ENCODE data around the gene PDLIM5.

DNA sequence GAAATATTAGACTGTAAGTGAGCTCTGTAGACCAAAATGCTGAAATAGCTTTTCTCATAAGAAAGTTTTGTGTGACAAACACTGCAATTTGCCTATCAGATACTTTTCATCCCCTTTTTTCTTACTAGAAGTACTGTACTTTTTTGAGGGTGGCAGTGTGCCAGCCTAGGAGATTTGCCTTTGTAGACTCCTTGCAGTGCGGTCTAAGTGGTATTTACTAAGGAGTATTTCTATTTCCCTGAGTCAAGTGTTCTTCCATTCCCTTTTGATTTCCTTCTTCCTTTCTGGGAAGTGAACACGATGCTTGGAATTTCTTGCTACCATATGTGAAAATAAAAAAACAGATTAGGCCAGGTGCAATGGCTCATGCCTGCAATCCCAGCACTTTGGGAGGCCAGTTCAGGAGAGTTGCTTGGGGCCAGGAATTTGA lies 34.6 kb downstream of the PDLIM5 start:
- no peak for TF ChIP-seq POLR2AphosphoS5 (IDR thresholded peaks at IDR 0.05; ENCODE audit: low read depth, low read length)
- no peak for TF ChIP-seq SIN3A (IDR thresholded peaks at IDR 0.05; ENCODE audit: borderline replicate concordance, insufficient read depth, low read length)
- no peak for TF ChIP-seq TAF1 (IDR thresholded peaks at IDR 0.05; ENCODE audit: borderline replicate concordance, insufficient read depth, low read length)
- TF ChIP-seq, protein P1, sequence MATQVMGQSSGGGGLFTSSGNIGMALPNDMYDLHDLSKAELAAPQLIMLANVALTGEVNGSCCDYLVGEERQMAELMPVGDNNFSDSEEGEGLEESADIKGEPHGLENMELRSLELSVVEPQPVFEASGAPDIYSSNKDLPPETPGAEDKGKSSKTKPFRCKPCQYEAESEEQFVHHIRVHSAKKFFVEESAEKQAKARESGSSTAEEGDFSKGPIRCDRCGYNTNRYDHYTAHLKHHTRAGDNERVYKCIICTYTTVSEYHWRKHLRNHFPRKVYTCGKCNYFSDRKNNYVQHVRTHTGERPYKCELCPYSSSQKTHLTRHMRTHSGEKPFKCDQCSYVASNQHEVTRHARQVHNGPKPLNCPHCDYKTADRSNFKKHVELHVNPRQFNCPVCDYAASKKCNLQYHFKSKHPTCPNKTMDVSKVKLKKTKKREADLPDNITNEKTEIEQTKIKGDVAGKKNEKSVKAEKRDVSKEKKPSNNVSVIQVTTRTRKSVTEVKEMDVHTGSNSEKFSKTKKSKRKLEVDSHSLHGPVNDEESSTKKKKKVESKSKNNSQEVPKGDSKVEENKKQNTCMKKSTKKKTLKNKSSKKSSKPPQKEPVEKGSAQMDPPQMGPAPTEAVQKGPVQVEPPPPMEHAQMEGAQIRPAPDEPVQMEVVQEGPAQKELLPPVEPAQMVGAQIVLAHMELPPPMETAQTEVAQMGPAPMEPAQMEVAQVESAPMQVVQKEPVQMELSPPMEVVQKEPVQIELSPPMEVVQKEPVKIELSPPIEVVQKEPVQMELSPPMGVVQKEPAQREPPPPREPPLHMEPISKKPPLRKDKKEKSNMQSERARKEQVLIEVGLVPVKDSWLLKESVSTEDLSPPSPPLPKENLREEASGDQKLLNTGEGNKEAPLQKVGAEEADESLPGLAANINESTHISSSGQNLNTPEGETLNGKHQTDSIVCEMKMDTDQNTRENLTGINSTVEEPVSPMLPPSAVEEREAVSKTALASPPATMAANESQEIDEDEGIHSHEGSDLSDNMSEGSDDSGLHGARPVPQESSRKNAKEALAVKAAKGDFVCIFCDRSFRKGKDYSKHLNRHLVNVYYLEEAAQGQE (IDR thresholded peaks at IDR 0.05; ENCODE audit: insufficient read depth in 1 of 2, low read depth in 2 of 2, low read length in 2 of 2) = no peak
